Caki2 (cell line): ENCODE results near the gene MAP3K5. TPM values are rescaled to one million over a fixed set of nuclear protein-coding genes. Genes with fewer than 3 reads are reported as not detected.
A peak's percentile ranks its signal among the peaks of the same experiment; 100 is the strongest.

Experiments
- DNase-seq: peaks from one replicate; pipeline ENCODE4 v3.0.0-alpha.2; 2015; ENCODE audit warnings: low read depth
- in situ Hi-C: cut with HindIII; loops from 2 replicates; pipeline ENCODE4 v1.10.0; 2016; ENCODE audit warnings: low sequenced_read_pairs, low pct_unique_long_range_greater_than_20kb, mixed read lengths
- total RNA-seq: library from RNA; depleted of rRNA; stranded (reverse); fragments of >200 nt; shearing (Covaris generic); gene quantifications from 2 replicates; pipeline ENCODE4 v1.2.3, GENCODE V29; 2014; ENCODE audit warnings: low replicate concordance

Gene MAP3K5
- total RNA-seq, 1 experiment from 2014 or later = 7.0 TPM

DNA sequence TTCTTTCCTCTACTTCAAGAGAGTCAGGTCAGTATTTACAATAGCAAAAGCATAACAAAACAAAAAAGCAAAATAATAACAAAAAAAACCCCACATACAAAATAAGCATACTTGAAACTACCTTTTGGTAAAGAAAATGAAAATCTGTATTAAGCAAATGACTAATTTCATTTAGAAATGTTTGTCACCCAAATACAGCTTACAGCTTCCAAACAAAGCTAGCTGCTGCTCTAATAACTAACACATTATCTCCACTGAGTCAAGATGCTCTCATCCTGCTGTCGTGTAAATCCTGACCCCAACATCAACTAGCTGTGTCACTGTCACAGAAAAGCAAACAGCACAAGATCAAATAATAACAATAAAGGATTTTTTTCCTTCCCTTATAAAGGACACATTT is 263.8 kb downstream of the MAP3K5 start:
- in situ Hi-C loops = no loop called here
- DNase-seq = no peak

GRCh38 chr6:136527831-136528230 is 264.4 kb downstream of the MAP3K5 start:
- in situ Hi-C loops = no loop called here
- no peak for DNase-seq

DNA sequence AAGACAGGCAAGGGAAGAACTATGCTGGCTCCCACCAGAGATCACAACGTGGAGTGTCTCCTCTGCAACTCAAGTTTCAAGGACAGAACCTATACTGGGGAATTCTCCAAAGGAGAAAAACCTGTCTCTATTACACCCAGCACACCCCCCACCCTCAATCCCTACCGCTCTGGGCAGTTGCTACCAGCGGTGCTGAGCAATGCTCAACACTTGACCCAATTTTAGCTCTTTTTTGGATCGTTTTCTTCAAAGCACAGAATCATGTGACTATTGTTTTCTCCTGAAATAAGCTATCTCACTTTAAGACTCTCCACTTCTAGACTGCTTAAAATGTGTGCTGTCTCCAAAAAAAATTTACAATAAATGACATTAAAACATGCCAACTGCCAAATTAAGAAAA is 265.3 kb downstream of the MAP3K5 start:
- in situ Hi-C loops = no loop called here
- DNase-seq = no peak

DNA sequence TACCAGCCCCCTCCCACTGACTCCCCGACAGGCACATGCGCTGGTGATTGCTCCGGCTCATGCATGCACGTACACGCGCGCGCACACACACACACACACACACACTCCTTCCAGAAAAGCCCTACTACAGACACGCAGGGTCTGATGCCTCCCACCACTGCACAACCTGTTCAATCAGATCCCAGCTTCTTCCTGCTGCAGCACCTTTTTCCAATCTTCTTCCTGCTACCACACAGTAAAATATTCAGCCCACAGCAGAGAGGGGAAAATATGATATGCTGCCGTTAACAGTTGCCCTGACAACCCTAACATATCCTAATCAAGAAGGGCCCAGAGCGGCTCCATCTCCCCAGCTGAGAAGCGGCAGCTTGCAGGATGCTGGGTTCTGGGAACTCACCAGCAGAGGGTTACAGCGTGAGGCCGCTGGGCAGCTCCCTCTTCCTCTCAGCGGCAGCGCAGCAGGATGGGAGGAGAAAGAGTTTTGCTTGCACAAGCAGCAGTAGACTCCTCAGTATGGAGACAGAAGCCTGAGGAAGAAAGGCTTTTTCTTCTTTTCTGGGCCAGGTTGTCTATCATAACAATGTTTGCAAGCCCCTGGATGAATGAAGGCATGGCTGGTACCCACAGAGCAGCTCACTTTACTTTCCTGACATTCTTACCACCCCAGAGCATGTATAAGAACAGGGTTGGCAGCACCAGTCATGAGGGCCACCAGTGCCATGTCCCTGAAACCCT is 265.9 kb downstream of the MAP3K5 start:
- DNase-seq = peak; percentile 30
- in situ Hi-C loops = no loop called here

DNA sequence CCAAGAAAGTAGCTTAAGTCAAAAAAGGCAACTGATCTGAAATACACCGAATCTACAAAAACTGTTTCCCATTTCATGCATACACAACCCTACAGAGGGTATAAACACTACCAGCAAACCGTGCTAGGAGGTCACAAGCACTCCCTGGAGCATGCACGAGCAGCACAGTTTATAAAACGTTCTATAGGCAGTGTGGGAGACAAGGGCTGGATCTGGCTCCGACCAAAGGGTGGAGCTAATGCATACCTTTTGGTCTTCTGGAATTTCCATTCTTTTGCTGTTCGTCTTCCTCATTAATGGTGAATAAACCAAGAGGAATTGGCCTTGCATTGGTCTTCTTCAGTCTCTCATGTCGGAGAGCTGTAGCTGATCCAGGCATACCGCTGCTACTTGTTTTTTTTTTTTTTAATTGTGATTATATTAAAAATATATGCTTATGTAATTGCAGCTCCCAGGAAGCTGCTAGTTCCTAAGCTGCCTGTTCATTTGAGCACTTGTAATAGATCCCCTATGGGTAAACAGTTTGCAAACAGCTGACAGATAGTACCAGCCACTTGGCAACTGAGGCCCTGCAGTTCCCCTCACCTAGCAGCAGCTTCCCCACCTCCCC is 266.6 kb downstream of the MAP3K5 start:
- no peak for DNase-seq
- in situ Hi-C loops = no loop called here

DNA sequence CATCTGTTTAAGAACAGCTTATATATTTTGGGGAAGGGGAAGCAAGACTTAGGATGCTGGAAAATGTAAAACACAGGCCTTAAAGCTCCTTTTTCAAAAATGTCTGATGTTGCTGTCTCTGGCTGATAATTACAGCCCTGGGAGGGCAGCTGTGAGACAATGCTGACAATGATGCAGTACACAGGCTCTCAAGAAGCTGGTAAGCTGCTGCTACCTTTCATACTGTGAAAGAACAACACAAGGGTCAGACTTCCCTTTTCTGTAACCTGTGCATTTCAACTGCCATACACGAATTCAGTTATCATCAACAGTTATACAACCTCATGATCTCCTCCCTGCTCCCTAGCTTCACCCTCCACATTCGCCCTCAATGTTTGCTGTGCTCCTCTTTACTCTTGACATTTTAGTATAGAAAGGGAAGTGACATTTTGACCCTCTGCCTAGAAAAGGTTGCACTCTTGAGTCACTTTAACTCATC is 267.3 kb downstream of the MAP3K5 start:
- in situ Hi-C loops = no loop called here
- DNase-seq = no peak

DNA sequence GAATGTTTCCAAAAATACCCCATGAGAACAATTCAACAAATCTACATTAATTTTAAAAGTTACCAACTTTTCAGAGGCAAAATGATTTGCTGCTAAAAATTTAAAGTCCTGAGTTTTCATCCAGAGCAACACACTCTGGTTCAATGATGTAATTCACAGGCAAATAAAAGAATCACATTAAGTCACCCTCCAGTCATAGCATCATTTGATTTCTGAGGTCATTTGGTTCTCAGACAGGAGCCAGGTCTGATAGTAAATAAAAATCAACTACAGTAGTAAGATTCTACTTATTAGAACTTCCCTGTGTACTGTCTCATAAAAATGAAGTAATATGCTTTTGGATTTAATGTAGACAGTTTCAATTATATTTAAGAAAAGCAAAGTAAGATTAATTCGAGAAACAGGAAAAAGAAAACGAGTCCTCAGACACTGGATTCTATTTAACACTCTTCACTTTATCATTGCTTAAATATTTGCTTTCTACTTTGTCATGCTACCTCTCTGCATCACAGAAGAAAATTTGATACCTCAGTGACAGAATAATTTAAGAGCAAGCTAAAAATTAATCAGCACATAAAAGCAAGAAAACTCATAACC is 267.8 kb downstream of the MAP3K5 start:
- in situ Hi-C loops = no loop called here
- DNase-seq = no peak

- DNase-seq = no peak
These were observed 269.1 kb downstream of the MAP3K5 start for GRCh38 chr6:136523196-136523595.

GRCh38 chr6:136522636-136523035 is 269.6 kb downstream of the MAP3K5 start:
- in situ Hi-C loops = no loop called here

More at GRCh38 chr6:136523196-136523595, 269.1 kb downstream of the MAP3K5 start:
- in situ Hi-C loops = no loop called here

DNA sequence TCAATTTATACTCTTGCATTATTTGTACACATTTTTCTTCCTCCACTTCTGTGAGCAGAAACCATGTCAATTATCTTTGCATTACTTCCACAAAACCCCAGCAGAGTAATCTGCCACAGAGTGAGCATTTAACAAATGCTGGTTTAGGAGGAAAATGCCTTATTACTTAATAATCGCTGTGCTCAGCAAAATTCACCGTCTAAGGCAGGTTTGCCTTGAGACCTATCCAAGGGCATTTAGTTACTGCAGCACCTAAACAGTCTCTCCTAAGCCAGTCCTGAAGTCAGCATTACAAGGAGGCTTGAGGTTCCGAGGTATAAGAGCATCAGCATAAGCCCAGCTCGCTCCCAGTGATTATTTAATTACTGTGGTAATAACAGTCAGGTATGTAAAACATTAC is 270.4 kb downstream of the MAP3K5 start:
- DNase-seq = no peak
- in situ Hi-C loops = no loop called here

More at GRCh38 chr6:136522636-136523035, 269.6 kb downstream of the MAP3K5 start:
- no peak for DNase-seq

GRCh38 chr6:136521427-136521826 is 270.9 kb downstream of the MAP3K5 start:
- in situ Hi-C loops = no loop called here
- no peak for DNase-seq

DNA sequence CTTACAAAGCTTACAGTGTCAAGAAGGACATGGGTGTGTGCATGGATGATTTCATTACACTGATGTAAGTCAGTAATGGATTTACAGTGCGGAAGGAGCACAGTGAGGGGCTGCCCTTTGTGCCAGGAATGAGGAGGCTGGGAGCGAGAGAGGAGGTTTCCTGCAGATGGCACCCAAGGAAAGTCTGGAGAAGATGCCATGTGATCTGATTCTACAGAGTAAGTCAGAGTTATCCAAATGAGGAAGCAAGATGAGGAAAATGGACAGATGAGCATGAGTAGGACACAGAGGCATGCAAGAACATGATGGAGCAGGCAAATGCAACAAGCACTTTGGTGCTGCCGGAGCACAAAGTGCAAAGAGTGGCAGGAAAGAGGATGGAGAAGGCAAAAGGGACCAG is 271.8 kb downstream of the MAP3K5 start:
- in situ Hi-C loops = no loop called here
- no peak for DNase-seq

DNA sequence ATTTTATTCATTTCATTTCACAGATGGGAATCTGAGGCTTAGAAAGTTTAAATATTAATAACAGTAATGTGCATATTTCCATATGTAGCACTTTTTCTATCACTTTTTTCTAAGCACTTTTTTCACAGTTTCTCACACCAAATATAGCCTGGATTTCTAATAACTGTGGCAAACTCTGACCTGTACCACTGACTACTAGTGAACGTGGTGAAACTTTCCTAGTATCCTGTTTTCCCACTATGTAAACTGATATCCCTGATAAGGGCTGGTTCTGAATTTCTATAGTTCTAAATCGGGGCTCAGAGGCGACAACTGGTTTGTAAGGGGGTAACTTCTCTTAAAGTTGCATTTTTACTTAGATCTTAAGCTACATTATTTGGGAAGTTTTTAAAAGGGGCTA is 274.7 kb downstream of the MAP3K5 start:
- in situ Hi-C loops = no loop called here
- DNase-seq = no peak

GRCh38 chr6:136517002-136517401 is 275.3 kb downstream of the MAP3K5 start:
- in situ Hi-C loops = no loop called here

DNA sequence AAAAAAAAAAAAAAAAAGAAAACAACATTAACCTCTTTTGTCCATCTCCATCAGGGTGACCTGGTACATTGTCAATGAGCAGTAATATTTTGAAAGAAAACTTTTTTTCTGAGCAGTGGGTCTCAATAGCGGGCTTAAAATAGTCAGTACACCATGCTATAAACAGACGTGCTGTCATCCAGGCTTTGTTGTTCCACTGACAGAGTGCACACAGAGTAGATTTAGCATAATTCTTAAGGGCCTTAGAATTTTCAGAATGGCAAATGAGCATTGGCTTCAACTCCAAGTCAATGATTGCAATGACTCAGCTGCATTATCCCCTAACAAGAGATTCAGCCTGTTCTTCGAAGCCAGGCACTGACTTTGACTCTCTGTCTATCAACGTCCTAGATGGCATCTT is 277.7 kb downstream of the MAP3K5 start:
- no peak for DNase-seq
- in situ Hi-C loops = no loop called here

More at GRCh38 chr6:136517002-136517401, 275.3 kb downstream of the MAP3K5 start:
- peak; percentile 50 for DNase-seq

GRCh38 chr6:136511926-136512325 is 280.4 kb downstream of the MAP3K5 start:
- in situ Hi-C loops = no loop called here
- no peak for DNase-seq

- in situ Hi-C loops = no loop called here
- no peak for DNase-seq
These were observed 280.9 kb downstream of the MAP3K5 start for GRCh38 chr6:136511397-136511796.

DNA sequence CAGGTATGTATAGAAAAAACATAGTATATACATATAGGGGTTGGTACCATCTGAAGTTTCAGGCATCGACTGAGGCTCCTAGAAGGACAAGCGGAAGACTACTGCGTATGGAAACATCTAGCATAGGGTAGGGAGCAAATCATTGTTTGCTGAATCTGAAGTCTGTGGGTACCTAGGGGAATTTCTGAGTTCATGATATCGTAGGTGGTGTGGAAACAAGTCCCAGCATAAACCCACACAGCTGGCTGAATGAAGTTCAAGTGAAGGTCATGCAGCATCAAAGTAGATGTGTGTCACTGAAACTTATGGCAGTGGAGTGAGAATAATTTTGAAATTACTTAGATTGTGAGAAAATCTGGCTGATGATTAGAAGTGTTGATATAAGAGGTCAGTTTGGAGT is 281.5 kb downstream of the MAP3K5 start:
- in situ Hi-C loops = no loop called here

GRCh38 chr6:136510299-136510698 is 282.0 kb downstream of the MAP3K5 start:
- DNase-seq = no peak
- in situ Hi-C loops = no loop called here

More for the DNA sequence above, 281.5 kb downstream of the MAP3K5 start:
- DNase-seq = no peak
